HG02870 (cell line): Measurements from ENCODE around the gene RPL38.

Source experiments
- ATAC-seq: cut with Tn5 transposase; IDR thresholded peaks from one replicate; pipeline ENCODE4 v1.9.1; 2021; ENCODE audit warnings: mild to moderate bottlenecking, moderate library complexity; ENCODE audit not compliant: unreplicated experiment

The RPL38 gene

DNA sequence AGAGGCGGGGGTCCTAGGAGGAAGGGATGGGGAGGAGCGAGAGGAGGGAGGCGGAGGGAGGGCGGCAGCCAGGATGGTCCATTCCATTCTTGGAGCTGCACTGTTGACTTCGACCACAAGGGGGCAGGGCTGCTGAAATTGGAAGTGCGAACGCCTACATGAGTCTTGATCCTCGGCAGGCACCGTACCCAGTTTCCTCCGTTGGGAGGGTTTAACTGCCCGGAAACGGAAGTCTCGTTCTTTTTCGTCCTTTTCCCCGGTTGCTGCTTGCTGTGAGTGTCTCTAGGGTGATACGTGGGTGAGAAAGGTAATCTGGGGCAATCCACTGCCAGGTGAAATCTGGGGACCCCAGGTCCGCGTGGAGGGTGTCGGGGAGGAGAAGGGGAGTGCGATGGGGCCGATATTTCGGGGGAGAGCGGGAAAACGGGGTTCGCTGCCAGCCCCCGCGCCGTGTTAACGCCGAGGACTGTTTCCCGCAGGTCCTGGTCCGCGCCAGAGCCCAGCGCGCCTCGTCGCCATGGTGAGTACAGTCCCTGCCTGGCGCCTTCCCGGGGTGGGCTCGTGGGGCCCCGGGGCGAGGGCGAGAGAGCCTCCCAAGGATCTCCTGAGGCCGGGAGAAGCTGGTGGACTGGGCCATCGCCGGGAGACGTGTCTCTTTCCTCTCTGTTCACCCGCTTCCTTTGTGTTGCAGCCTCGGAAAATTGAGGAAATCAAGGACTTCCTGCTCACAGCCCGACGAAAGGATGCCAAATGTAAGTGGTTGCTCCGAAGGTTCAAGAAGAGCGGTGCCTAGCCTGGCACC, at the start of gene RPL38:
Gene RPL38 (plus strand): TSS at position 240 of the 802 bp plus-strand sequence. CDS start 278 bp downstream, at position 518.
- ATAC-seq, result peak; percentile 64

DNA sequence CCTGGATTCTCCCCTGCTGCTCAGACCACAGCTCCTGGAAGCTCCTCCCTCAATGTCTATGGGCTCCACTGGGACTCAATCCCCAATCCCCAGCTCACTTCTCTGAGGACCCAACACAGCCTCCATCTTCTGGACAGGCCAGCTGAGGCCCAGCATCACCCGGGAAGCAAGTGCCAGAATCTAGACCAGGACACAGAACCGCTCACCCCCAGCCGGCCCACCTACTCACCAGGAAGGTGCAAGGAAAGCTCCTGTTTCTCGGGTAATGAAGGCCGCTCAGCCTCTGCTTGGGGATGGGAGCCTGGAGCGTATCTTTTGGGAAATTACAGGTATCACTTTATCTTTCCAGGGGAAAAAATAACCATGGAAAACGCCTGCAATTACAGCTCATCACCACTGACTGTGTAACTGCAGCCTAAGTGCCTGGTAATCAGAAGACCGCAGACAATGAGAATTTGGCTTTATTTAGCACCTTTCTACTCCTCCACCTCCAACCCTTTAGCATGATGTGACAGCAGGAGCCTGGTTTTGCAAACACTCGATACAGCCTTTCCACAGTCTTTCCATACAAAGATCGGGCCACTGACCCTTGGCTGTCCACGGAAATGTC, 49.6 kb upstream of the RPL38 start:
- ATAC-seq, result no peak

DNA sequence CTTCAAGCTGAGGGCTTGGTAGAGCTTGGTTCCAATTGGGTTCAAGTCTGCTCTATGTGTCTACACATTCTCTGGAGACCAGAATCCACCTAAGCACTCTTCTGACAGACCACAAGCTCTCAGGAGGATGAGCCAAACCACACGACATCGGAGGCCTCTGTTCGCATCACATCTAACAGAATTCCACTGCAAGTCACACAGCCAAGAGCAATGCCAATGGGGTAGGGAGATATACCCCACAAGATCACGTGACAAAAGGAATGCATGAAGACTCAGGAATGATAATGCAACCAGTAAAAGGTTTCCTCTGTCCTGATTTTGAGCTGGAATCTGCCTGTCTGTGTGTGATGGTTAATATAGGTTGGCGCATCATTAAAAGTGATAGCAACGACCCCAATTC, 46.6 kb upstream of the RPL38 start:
- no peak for ATAC-seq

DNA sequence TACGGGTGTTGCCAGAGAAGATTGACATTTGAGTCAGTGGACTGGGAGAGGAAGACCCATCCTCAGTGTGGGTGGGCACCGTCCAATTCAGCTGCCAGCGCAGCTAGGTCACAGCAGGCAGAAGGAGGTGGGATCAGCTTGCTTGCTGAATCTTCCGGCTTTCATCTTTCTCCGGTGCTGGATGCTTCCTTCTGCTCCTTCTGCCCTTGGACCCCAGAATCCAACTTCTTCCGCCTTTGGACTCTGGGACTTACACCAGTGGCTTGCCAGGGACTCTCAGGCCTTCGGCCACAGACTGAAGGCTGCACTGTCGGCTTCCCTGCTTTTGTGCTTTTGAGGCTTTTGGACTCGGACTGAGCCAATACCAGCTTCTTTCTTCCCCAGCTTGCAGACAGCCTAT, 46.1 kb upstream of the RPL38 start:
- no peak for ATAC-seq

DNA sequence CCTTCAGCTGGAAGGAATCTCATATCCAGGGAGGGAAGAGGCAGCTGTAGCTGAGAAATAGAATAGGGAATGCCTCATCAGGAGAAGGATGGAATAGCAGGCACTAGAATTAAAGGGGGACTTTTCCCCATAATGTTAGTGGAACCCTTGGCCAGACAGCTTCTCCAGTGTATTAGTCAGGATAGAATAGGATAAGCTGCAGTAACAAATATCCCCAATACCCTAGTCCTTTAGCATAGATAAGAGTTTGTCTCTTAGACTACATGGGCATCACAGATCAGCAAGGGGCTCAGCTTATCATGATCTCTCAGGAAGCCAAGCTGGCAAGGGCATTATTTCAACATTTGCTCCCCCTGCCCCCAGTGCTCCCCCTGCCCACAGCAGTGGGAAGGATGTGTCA, 44.7 kb upstream of the RPL38 start:
- no peak for ATAC-seq

DNA sequence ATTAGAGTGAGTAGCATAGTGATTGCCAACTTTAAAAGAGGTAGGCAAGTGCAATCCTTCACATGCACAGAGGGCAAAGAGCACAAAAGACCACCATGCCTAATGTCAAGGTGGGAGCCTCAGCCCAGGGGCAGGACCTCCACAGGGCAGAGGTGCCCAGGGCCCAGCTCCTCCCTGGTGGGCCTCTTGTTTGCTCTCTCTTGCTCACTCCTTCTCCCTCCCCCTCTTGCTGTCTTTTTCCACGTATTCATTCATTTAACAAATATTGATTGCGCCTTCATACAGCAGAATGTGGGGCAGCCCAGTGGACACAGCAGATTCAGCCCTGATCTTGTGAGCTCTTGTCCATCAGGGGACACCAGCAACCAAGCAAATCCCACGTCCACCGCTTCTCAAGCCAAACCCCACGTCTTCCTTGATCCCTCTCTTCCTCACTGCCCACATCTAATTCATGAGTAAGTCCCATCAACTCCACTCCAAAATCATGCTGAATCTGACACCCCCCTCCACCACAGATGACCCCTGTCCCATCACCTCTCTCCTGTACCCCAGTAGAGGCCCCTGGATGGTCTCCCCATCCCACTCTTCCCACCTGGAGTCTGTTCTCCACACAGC, 44.1 kb upstream of the RPL38 start:
- no peak for ATAC-seq

DNA sequence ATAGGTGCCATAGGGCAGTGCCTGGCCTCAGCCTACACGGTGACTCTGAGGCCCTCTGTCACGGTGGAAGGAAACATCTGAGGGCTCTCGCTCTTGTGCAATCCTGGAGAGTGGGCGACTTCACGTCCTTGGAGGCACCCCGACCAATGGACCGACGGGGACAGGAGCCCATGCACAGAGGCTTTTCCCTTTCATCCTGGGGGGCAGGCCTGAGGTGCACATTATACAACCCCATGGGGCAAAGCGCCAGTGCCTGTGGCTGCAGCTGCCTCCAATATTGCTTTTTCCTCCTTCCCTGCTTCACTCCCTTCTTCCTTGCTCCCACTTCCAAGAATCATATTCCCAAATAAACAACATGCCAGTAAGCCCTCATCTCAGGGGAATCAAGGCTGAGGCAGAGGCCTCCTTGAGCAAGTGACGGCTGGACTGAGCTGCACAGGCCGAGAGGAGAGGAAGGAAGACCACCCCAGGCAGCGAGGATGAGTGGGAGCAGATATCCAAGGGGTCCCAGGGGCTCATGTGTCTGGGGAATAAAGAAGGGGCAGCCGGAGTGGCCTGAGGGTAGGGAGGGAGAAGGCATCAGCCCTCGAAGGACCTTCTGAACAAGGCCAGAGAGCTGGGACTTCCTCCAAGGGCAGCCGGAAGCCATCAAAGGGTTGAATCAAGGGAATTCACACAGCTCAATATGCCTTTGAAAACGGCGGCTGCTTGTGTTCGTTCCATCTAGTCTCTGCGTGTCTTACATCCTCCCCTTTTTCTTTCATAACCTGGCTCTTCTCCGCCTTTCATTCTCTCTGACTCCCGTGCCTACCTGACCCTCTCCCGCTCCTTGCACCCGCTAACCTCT, 42.6 kb upstream of the RPL38 start:
- ATAC-seq, result no peak

DNA sequence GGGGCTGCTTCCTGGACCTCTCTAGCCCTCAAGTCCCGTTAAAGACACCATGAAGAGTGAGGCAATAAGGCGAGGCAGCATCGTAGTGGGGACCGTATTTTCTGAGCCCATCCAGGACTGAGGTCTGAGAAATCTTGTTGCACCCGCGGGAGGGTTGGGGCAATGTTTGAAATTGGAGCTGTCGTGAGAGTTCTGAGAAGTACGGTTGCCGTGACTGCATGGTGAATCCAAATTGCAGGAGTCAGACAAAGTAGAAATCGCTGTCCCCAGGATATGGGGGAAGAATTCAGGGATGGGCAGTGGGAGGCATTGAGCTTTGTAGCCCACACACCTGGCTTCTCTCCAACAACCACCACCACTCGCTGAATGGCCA, 42.0 kb upstream of the RPL38 start:
- ATAC-seq, result no peak

DNA sequence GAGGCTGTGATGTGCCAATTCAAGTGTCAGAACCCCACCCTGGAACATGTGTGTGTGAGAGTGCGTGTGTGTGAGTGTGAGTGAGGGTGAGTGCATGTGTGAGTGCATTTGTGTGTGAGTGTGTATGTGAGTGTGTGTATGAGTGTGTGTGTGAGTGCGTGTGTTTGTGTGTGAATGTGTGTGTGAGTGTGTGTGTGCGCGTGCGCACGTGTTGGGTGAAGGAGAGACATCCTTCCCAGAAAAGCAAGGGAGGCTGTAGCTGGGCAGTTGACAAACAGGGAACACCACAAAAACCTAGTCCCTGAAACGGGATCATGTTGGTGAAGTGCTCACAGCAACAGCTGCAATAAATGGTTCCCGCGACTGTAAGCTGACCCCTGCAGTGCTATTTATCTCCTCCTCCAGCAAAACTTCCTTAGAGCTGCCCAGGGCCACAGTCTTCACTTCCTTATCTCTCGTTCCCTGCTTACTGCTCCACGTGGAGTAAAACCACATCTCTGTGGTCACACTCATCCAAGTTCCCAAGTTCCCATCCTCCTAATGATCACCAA, 40.1 kb upstream of the RPL38 start:
- no peak for ATAC-seq

DNA sequence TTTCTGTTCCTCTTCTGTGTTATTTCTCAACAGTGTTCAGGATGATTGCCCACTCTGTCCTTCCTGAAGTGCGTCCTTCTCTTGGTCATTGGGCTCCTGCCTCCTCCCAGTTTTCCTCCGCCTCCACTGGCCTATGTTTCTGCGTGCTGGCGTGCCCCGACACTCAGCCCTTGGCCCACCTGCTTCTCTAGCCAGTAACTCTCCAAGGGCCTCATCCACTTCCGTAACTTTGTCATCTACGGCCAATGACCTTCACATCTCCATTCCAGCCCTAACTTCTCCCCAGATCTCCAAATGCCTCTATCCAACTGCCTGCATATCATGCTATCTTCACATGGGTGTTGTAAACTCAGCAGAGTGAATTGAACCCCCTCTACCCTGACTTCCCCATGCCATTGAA, 39.6 kb upstream of the RPL38 start:
- ATAC-seq, result no peak

DNA sequence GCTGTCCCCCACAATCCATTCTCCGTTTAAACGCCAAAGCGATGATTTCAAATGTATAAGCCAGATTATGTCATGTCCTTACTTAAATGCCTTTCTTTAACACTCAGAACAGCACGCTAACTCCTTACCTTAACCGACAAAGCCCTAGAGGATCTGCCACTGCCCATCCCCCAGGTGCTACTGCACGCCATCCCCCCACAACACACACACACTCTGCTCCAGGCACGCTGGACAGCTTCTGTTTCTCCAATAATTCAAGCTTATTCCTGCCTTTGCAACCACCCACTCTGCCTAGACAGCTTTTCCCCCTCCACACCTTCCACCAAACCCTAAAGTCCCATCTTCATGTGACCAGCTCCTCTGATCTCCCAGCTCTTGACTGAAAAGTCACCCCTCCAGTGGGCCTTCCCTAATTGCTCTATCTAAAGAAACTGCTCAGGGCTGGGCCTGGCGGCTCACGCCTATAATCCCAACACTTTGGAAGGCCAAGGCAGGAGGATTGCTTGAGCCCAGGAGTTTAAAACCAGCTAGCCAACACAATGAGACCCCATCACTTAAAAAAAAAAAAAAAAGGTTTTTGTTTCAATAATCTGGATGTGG, 38.9 kb upstream of the RPL38 start:
- ATAC-seq, result no peak

DNA sequence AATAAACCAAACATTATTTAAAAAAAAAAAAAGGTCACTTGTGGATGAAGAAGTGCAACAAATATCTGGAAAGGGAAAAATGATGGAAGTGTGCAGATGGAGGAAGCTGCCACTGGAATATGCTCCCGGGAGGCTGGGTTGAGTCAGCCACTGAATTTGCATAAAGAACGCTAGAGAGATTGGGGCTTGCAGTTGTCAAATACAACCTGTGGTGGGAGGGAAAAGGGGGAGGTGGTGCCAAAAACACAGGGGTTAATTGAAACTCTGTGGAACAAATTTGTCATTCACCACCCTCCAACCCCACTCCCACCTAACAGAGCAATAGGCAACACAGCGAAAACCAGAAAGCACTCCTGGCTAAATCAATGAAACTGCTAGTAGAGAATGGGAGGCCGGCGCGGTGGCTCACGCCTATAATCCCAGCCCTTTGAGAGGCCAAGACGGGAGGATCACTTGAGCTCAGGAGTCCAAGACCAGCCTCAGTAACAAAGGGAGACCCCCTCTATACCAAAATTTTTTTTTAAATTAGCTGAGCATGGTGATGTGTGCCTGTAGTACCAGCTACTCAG, 37.6 kb upstream of the RPL38 start:
- ATAC-seq, result no peak

DNA sequence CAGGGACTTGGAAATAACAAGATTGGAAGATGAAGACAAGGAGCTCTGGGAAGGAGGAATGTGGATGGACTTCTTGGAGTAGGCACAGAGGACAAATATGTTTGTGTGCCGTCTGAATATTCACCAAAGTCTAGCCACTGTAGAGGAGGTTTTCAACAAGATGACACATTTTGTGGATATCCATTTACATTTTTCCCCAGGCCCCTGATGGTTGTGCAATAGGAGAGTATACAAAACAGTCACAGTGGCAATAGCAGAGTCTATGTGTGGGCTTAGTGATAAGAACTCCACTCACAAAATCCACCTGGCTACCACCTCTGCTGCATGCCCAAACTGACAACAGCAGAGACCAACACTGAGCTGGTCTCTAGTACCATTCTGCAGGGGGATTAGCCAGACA, 32.6 kb upstream of the RPL38 start:
- ATAC-seq, result no peak

DNA sequence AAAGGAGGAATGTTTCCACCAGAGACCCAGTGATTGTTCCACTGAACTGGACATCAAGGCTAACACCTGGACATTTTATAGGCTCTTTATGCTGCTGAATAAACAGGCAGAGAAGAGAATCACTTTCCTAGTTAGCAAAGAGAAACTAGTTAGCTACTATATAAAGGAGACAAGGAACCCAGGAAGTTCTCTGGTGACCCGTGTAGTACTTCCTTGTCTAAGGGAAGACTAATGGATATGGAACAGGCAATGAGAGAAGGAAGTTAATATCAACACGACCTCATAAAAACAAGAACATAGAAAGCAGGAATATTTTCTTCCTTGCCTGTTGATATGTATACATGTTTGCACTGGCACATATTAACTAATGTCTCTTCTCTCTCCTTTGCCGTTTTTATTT, 30.8 kb upstream of the RPL38 start:
- ATAC-seq, result no peak

DNA sequence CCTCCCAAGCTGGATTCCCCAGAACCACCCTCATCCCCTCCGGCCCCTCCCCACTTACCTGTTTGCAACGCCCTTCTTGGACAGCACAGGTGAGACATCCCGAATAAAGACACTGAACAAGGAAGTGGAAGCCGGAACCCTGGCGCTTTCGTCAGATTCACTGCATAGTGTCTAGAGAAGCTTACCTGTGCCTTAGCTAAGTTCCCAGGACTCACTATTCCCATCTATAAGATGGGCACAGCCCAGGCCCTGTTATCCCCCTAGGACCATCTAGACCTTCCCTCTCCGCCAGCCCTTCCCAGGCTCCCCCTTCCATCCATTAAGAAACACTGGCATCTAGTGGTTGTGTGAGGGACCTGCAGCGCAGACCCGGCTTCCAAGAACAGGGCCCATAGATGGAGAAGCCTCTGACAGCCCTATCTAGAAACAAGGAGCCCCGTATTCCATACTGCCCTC, 26.9 kb upstream of the RPL38 start:
- ATAC-seq, result no peak

DNA sequence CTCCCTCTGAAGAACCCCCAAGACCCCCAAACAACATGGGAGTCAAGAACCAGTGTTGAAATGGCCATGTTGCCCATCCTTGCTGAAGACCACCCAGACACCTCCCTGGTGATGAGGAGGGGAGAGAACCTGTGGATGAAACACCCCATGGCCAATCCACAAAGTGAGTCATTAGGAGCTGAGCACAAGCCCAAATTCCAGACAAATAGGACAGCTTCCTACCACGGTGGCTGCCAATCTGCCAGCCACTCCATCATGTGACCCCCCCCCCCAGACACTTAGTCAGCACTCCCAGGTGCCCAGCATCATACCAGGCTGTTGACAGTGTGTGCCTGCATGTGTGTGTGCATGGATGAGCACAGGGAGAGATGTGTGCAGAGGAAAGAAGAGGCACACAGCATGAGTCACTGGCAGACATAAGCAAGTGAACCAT, 26.4 kb upstream of the RPL38 start:
- no peak for ATAC-seq

DNA sequence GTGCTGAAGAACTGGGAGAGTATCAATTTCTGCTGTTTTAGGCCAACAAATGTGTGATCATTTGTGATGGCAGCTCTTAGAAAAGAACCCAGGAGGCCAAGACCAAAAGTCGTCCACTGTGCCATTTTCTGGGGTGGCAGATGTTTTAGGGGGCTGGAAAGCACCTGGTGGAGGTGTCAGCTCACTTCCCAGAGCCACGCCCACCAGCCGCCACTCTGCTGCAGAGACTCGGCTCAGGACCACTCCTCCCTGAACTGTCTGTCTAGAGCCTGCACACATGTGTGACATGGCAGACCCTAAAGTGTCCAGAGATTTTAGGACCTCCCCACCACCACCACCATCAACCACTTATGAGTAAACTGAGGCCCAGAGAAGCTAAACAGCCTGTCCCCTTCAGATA, 23.9 kb upstream of the RPL38 start:
- ATAC-seq, result no peak

DNA sequence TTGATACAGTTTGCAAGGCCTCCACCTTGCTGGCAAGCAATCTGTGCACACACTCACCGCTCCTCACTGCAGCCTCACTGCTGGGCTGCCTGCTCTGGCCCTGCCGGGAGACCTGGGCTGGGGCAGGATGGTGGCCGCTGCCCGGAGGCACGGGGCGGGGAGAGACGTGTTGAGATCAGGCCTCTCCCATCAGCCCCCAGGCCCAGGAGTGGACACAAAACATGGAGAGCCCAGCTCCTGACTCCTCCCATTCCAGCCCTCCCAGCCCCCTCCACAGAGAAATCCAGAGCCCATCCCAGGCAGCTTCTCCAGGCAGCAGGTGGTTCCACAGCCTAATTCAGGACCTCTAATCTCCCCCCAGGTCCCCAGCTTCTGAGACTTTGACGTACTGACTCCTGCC, 23.1 kb upstream of the RPL38 start:
- no peak for ATAC-seq

DNA sequence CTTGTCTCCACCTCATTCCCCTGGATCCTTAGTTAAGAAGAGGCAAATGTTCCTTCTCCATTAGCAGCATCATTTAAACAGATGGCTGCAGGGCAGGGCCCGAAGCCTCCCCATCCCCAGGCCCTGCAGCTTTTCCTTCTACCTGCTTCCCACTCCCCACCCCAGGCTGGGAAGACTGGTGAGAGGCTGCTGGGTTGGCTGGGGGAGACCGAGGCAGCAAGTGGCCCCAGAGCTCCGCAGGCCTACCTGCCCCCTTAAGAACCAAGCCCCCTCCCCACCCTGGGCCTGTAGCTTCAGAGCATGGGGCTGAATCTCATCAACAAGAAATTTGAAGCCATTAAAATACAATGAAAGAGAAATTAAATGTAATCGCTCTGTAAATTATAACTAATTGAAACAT, 22.1 kb upstream of the RPL38 start:
- no peak for ATAC-seq

DNA sequence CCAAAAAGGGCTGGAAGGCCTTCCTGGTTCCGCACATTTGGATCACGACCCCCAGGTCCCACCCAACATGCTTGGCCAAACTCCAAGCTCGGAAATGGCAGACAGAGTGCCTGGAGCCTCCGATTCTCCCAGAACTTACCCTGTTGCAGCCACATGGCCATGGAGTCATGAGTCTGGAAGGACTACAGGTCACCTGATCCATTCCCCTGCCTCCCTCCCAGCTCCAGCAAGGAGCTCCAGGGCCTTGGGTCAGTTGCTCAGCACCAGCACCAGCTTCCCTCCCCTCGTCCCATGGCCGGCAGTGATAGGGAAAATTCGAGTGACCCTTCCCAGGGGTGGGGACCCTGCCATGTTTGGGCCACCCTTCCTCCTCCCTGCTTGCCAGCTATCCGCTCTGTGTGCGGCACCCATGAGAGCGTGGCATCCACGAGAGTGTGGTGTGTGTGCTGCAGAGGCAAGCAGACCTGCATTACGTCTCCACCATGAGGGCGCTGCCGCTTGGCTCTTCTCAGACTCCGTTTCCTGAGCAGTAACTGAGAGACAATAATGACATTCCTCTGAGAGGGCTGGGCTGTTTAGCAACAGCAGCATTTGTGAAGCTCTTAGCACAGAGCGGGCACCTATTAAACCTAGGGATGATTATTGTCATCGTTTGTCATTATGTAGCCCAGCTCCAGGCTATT, 21.3 kb upstream of the RPL38 start:
- no peak for ATAC-seq
